Iris pigment epithelial cell (primary cell): ENCODE results near the gene ASB8.
"Not testable (repeated sequence)": the region's sequence is repeated elsewhere in the genome, so short reads cannot be mapped to it uniquely, and the experiment has no call there.

ENCODE experiments used
- DNase-seq: peaks from one replicate; pipeline ENCODE4 v3.0.0-alpha.2; 2011; ENCODE audit warnings: low read depth

Gene ASB8

GRCh38 chr12:48183091-48183875 is 26.0 kb upstream of the ASB8 start, which contains the start of gene CCDC184:
TSS of gene CCDC184 (plus strand) at chr12:48183644. CDS start at chr12:48184123, 479 bp downstream.
- DNase-seq, result peak; percentile 68

- DNase-seq, result no peak
Measured at GRCh38 chr12:48182631-48183030, 25.3 kb upstream of the ASB8 start.

- DNase-seq, result no peak
Measured at GRCh38 chr12:48180857-48181495, 23.7 kb upstream of the ASB8 start.

GRCh38 chr12:48180424-48180823 is 23.1 kb upstream of the ASB8 start:
- DNase-seq, result no peak

GRCh38 chr12:48179466-48179865 is 22.2 kb upstream of the ASB8 start:
- no peak for DNase-seq

GRCh38 chr12:48177982-48178381 is 20.7 kb upstream of the ASB8 start:
- DNase-seq, result no peak

GRCh38 chr12:48176417-48176751 is 19.1 kb upstream of the ASB8 start:
- no peak for DNase-seq

GRCh38 chr12:48175613-48176416 is 18.5 kb upstream of the ASB8 start:
- DNase-seq, result peak; percentile 35

- DNase-seq, result no peak
Measured at GRCh38 chr12:48169011-48169410, 11.7 kb upstream of the ASB8 start.

GRCh38 chr12:48165089-48165981 is 8.0 kb upstream of the ASB8 start:
- peak; percentile 66 for DNase-seq

GRCh38 chr12:48164451-48164850 is 7.1 kb upstream of the ASB8 start:
- DNase-seq, result no peak

- DNase-seq, result no peak
Measured at GRCh38 chr12:48163150-48163747, 5.9 kb upstream of the ASB8 start.

GRCh38 chr12:48160807-48161206 is 3.5 kb upstream of the ASB8 start:
- peak; percentile 21 for DNase-seq

GRCh38 chr12:48160046-48160445 is 2.7 kb upstream of the ASB8 start:
- no peak for DNase-seq

- DNase-seq, result no peak
Measured at GRCh38 chr12:48157889-48158370, 615 bp upstream of the ASB8 start.

GRCh38 chr12:48156652-48157017 is 680 bp downstream of the ASB8 start:
- DNase-seq, result no peak

- not testable (repeated sequence) for DNase-seq
Measured at GRCh38 chr12:48155786-48156185, 1.5 kb downstream of the ASB8 start.

GRCh38 chr12:48151103-48151771 is 6.1 kb downstream of the ASB8 start:
- no peak for DNase-seq

GRCh38 chr12:48145981-48146380 is 11.3 kb downstream of the ASB8 start:
- no peak for DNase-seq

- DNase-seq, result no peak
Measured at GRCh38 chr12:48143898-48144297, 13.4 kb downstream of the ASB8 start.
